ENCODE results near the gene SEC16A.

DNA sequence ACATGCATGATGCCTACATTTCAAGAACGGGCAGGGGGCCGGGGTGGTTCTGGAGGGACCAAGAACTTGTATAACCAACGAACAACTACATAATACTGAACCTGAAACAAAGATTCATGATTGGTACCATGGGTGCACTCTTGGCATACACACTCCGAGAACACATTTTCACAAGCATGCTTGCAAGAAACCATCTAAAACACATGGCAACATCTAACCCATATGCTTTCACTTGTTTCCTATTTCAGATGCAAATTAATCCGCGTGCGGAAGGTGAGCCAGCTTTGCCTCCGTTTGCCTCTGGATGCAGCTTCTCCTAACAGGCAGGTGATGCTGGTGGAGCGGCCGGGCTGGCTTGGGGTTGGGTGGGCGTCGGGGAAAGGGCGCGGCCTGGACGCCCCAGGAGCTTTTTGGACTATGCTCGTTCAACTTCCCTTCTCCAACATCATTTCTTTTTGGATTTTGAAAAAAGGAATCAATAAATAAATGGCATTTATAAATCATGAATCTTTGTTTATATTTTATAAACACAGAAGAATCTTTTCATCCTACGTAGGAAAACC is 12.5 kb upstream of the SEC16A start:
- TF ChIP-seq ZNF274 (IDR thresholded peaks at IDR 0.05; ENCODE audit: low read depth, low read length) (no peak), YY1 (IDR thresholded peaks at IDR 0.05; ENCODE audit: insufficient read depth, insufficient read length) (no peak), SUZ12 (IDR thresholded peaks at IDR 0.05; ENCODE audit: extremely low read depth, insufficient read depth, insufficient read length) (no peak)
